Neural cell (in vitro differentiated cells): ENCODE data around the gene SMARCA4. TPM values are rescaled to one million over a fixed set of nuclear protein-coding genes. Genes with fewer than 3 reads are reported as not detected.

ENCODE experiments used
- H2AFZ ChIP-seq: fragments of 200-600, 300-800 bp; sonication (generic), shearing (Covaris generic); 2 replicates; pipeline ENCODE4 v1.6.0; 2014; ENCODE audit warnings: low read depth, mild to moderate bottlenecking, antibody characterized with exemption, low read length, moderate library complexity
- H3F3A ChIP-seq: fragments of 200-600 bp; shearing (Covaris generic); 2 replicates; pipeline ENCODE4 v1.6.1; 2016; ENCODE audit warnings: mild to moderate bottlenecking, moderate library complexity, mixed read lengths, antibody characterized with exemption, low read length; ENCODE audit not compliant: insufficient read depth, poor library complexity, severe bottlenecking
- H3K27ac ChIP-seq: fragments of 200-600, 300-800 bp; sonication (generic), shearing (Covaris generic); 2 replicates; pipeline ENCODE4 v1.5.1; 2014; ENCODE audit warnings: mild to moderate bottlenecking, low read length, moderate library complexity
- H3K27me3 ChIP-seq: fragments of 300-800, 200-600 bp; sonication (generic), shearing (Covaris generic); 2 replicates; pipeline ENCODE4 v1.6.0; 2014; ENCODE audit warnings: mild to moderate bottlenecking, low read depth, low read length, moderate library complexity; ENCODE audit not compliant: insufficient read depth
- H3K36me3 ChIP-seq: fragments of 300-800, 200-600 bp; sonication (generic), shearing (Covaris generic); 2 replicates; pipeline ENCODE4 v1.5.1; 2014; ENCODE audit warnings: mild to moderate bottlenecking, antibody characterized with exemption, low read length, moderate library complexity; ENCODE audit not compliant: insufficient read depth
- H3K4me2 ChIP-seq: fragments of 300-800, 200-600 bp; sonication (generic), shearing (Covaris generic); 2 replicates; pipeline ENCODE4 v1.6.0; 2014; ENCODE audit warnings: mild to moderate bottlenecking, low read length
- H3K4me3 ChIP-seq: fragments of 300-800, 200-600 bp; sonication (generic), shearing (Covaris generic); 2 replicates; pipeline ENCODE4 v1.5.1; 2014; ENCODE audit warnings: mild to moderate bottlenecking, low read length, moderate library complexity
- H3K79me2 ChIP-seq: fragments of 200-600 bp; shearing (Covaris generic); replicated peaks from 2 replicates; pipeline ENCODE4 v1.6.0; 2014; ENCODE audit warnings: mild to moderate bottlenecking, low read length, moderate library complexity; ENCODE audit not compliant: insufficient read depth
- H3K9ac ChIP-seq: fragments of 300-800, 200-600 bp; sonication (generic), shearing (Covaris generic); 2 replicates; pipeline ENCODE4 v1.6.1; 2016; ENCODE audit warnings: mild to moderate bottlenecking, low read length, mixed read lengths
- H3K9me2 ChIP-seq: fragments of 200-600 bp; shearing (Covaris generic); 2 replicates; pipeline ENCODE4 v1.6.1; 2016; ENCODE audit warnings: mild to moderate bottlenecking, low read length, mixed read lengths; ENCODE audit not compliant: insufficient read depth
- H3K9me3 ChIP-seq: fragments of 200-600, 300-800 bp; sonication (generic), shearing (Covaris generic); 2 replicates; pipeline ENCODE4 v1.6.1; 2016; ENCODE audit warnings: mild to moderate bottlenecking, mixed run types, low read length, moderate library complexity, mixed read lengths
- H4K20me1 ChIP-seq: fragments of 200-600 bp; shearing (Covaris generic); 2 replicates; pipeline ENCODE4 v1.6.1; 2016; ENCODE audit warnings: mild to moderate bottlenecking, mixed run types; ENCODE audit not compliant: insufficient read depth
- CTCF ChIP-seq: fragments of 450-650 bp; IDR thresholded peaks from 2 replicates; pipeline ENCODE4 v1.5.1; 2014; ENCODE audit warnings: antibody characterized with exemption, mild to moderate bottlenecking, moderate library complexity; ENCODE audit not compliant: poor library complexity, severe bottlenecking
- EP300 ChIP-seq: fragments of 450-650 bp; conservative IDR thresholded peaks from 2 replicates; pipeline ENCODE4 v1.6.1; 2014; ENCODE audit warnings: antibody characterized with exemption, mild to moderate bottlenecking, moderate library complexity; ENCODE audit not compliant: poor library complexity, severe bottlenecking
- EZH2 ChIP-seq: fragments of 200-600, 300-800 bp; shearing (Covaris generic), sonication (generic); IDR thresholded peaks from 2 replicates; pipeline ENCODE4 v1.6.1; 2014; ENCODE audit warnings: antibody characterized with exemption, low read length, borderline replicate concordance, mild to moderate bottlenecking; ENCODE audit not compliant: insufficient read depth, poor library complexity, severe bottlenecking
- MXI1 ChIP-seq: fragments of 450-650 bp; conservative IDR thresholded peaks from 2 replicates; pipeline ENCODE4 v1.6.1; 2014; ENCODE audit warnings: antibody characterized with exemption, mild to moderate bottlenecking; ENCODE audit not compliant: poor library complexity, severe bottlenecking
- POLR2AphosphoS5 ChIP-seq: IDR thresholded peaks from 2 replicates; pipeline ENCODE4 v1.6.1; 2012
- RAD21 ChIP-seq: fragments of 450-650 bp; conservative IDR thresholded peaks from 2 replicates; pipeline ENCODE4 v1.6.1; 2014; ENCODE audit warnings: antibody characterized with exemption, mild to moderate bottlenecking, moderate library complexity
- REST ChIP-seq: IDR thresholded peaks from 2 replicates; pipeline ENCODE4 v1.6.1; 2012; ENCODE audit warnings: borderline replicate concordance
- SMC3 ChIP-seq: fragments of 450-650 bp; conservative IDR thresholded peaks from 2 replicates; pipeline ENCODE4 v1.6.1; 2014; ENCODE audit warnings: antibody characterized with exemption, mild to moderate bottlenecking, moderate library complexity; ENCODE audit not compliant: poor library complexity
- TAF1 ChIP-seq: IDR thresholded peaks from 2 replicates; pipeline ENCODE4 v1.6.1; 2012; ENCODE audit warnings: low read depth
- polyA plus RNA-seq: library from polyadenylated mRNA; depleted of rRNA; stranded (reverse); fragments of >200 nt; gene quantifications from 2 replicates; pipeline ENCODE4 v1.2.3, GENCODE V29; 2014

Gene SMARCA4
- polyA plus RNA-seq, 1 donor from 2014 or later = 97.3 TPM

DNA sequence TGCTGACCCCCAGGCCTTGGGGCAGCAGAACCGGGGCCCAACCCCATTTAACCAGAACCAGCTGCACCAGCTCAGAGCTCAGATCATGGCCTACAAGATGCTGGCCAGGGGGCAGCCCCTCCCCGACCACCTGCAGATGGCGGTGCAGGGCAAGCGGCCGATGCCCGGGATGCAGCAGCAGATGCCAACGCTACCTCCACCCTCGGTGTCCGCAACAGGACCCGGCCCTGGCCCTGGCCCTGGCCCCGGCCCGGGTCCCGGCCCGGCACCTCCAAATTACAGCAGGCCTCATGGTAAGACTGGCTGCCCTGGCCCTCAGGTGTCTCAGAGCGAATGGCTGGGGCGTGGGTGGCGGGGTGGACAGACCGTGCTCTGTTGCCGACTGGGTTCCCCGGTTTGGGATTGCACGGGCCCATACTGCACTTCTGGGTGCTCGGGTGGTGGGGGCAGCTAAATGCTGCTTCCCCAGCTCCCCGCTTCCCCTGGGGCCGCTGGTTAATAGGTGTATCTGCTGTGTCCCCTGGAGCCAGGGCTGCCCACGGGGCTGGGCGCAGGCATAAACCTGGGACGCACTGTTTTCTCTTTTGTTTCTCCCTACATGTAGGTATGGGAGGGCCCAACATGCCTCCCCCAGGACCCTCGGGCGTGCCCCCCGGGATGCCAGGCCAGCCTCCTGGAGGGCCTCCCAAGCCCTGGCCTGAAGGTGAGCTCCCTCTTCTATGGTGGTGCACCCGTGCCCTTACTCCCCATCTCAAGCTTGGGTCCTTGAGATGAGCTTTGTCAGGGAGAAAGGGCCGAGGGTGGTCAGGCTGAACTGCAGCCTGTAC, 25.7 kb downstream of the SMARCA4 start:
- Histone ChIP-seq H2AFZ (no peak overlapping the region), H3K27me3 (no peaks in the 10 kb centered on the region), H3K9me2 (no peaks in the 10 kb centered on the region), H3K9me3 (no peaks in the 10 kb centered on the region), H3K27ac (no peak overlapping the region), H3F3A (no peaks in the 10 kb centered on the region), H3K36me3 (peaks cover 4% of the 10 kb centered on the region), H3K4me2 (no peak overlapping the region), H3K4me3 (no peak overlapping the region), H4K20me1 (peaks cover 37% of the 10 kb centered on the region), H3K9ac (no peak overlapping the region), H3K79me2 (peaks cover 43% of the 10 kb centered on the region)
- no peak for TF ChIP-seq REST
- TF ChIP-seq MXI1 = no peak
- no peak for TF ChIP-seq EZH2
- no peak for TF ChIP-seq EP300
- TF ChIP-seq CTCF = no peak
- no peak for TF ChIP-seq SMC3
- TF ChIP-seq RAD21 = no peak
- no peak for TF ChIP-seq POLR2AphosphoS5
- no peak for TF ChIP-seq TAF1

- Histone ChIP-seq H3K79me2 (peaks cover 34% of the 10 kb centered on the region), H4K20me1 (peaks cover 30% of the 10 kb centered on the region)
Observed at GRCh38 chr19:10987571-10988297, 26.9 kb downstream of the SMARCA4 start.

More at GRCh38 chr19:10987571-10988297, 26.9 kb downstream of the SMARCA4 start:
- H3K4me2 ChIP-seq = no peak overlapping the region
- H3K9ac ChIP-seq = no peak overlapping the region
- H3K9me2 ChIP-seq = no peaks in the 10 kb centered on the region
- no peak overlapping the region for H3K4me3 ChIP-seq
- H3K27me3 ChIP-seq = no peaks in the 10 kb centered on the region
- no peak overlapping the region for H2AFZ ChIP-seq
- H3K36me3 ChIP-seq = peaks cover 4% of the 10 kb centered on the region
- H3K27ac ChIP-seq = no peak overlapping the region
- no peaks in the 10 kb centered on the region for H3K9me3 ChIP-seq
- H3F3A ChIP-seq = no peaks in the 10 kb centered on the region
- TF ChIP-seq CTCF (no peak), POLR2AphosphoS5 (no peak), EZH2 (no peak), EP300 (no peak), TAF1 (no peak), MXI1 (no peak), SMC3 (no peak), REST (no peak), RAD21 (no peak)
